Islet of Langerhans (tissue), 1 donor: ENCODE measurements around the gene C12orf76.
"Not testable (repeated sequence)": the region's sequence is repeated elsewhere in the genome, so short reads cannot be mapped to it uniquely, and the experiment has no call there.

ENCODE experiments used
- FAIRE-seq: peaks from one replicate; lab custom pipeline; 2011; peaks lifted over from hg19 to GRCh38; lab: Jason Lieb, UNC

Gene C12orf76

DNA sequence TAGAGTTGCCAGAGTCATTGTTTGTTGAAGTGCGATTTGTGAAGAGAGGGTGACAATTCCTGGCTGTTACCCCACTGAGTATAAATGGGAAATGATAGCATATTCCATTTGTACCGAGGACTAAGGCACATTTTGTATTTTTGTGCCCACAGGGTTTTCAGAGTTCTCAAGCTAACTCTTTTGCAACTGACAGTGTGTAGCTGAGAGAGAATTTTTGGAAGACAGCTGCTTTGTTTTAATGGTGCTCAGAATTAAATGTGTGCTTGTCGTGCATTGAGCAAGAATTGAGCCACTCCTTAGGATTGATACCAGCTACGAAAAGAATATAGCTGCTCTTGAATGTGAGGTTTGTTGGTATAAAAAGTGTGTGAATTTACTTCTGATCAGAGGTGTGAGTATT is 27.4 kb downstream of the C12orf76 start:
- FAIRE-seq = no peak

DNA sequence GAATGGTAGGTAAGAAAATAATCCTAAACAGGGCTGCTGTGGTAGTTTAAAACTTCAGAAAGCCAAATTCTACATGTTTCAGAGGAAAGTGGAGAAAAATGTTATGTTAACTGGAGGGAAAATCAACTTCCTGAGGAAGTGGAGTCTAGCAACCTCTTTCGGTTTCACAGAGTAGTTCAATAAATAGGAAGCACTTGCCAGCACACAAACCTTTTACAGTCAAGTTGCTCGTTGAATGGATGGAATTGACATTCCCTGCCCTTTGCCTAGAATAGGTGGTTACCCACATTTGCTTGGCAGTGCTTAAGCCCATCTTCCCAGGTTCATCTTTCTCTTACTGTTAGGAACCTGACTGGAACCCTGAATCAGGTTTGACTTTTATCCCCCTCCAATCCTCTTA is 33.2 kb downstream of the C12orf76 start:
- no peak for FAIRE-seq

- FAIRE-seq = no peak
These were observed 35.7 kb downstream of the C12orf76 start for GRCh38 chr12:110012659-110013058.

DNA sequence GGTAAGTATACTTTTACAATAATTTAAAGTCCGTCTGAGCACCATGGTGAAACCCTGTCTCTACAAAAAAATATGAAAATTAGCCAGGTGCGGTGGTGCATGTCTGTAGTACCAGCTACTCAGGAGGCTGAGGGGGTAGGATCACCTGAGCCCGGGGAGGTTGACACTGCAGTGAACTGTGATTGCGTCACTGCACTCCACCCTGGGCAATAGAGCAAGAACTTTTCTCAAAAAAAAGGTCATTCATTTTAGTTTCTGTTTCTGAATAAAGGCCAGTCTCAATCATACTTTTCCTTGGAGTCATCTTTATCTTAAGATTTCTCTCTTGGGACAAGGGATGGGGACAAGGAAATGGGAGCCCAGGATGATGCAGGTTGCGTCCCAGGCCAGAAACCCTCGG is 36.2 kb downstream of the C12orf76 start:
- no peak for FAIRE-seq

DNA sequence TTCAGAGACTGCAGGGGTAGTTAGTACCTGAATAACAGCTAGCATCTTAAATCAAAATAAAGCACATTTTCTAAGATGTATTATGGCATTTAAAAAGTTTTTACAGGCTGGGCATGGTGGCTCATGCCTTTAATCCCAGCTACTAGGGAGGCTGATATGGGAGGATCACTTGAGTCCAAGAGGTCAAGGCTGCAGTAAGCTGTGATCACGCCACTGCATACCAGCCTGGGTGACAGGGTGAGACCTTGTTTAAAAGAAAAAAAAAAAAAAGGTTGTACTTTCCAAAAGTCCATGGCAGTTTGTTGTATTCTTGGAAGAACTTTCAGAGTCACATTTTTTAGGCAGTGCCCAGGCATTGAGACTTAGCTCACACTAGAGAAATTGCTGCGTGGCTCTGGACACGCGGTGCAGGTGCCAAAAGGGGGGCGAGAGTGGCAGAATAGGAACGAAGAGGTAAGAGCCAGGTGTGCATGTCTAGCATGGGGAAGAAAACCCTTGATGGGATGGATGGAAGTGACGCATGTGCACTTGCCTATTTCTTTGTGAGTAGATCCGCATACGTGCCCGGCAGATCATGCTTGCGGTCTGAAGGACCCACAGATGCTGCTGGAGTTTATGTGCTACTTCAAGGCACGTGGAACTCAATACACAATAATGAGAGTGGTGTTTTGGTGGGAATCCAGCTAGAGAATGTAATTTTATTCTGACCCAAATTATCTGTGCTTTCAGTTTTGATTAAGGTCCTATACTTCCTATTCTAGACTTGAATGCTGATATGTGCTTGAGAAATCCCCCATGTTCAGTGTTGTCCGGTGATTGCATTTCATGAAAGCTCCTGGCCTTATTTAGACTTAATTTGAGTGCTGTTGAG is 37.2 kb downstream of the C12orf76 start:
- no peak for FAIRE-seq

DNA sequence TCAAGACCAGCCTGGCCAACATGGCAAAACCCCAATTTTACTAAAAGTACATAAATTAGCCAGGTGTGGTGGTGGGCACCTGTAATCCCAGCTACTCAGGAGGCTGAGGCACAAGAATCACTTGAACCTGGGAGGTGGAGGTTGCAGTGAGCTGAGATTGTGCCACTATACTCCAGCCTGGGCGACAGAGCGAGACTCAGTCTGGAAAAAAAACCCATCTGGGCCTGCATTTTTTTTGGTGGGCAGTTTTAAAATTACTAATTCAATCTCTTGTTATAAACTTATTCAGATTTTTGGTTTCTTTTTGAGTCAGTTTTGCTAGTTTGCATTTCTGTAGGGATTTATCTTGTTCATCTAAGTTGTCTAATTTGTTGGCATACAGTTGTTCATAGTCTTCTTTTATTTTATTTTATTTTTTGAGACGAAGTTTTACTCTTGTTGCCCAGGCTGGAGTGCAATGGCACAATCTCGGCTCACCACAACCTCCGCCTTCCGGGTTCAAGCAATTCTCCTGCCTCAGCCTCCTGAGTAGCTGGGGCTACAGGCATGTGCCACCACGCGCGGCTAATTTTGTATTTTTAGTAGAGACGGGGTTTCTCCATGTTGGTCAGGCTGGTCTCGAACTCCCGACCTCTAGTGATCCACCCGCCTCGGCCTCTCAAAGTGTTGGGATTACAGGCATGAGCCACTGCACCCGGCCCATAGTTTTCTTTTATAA is 39.5 kb downstream of the C12orf76 start:
- not testable (repeated sequence) for FAIRE-seq

DNA sequence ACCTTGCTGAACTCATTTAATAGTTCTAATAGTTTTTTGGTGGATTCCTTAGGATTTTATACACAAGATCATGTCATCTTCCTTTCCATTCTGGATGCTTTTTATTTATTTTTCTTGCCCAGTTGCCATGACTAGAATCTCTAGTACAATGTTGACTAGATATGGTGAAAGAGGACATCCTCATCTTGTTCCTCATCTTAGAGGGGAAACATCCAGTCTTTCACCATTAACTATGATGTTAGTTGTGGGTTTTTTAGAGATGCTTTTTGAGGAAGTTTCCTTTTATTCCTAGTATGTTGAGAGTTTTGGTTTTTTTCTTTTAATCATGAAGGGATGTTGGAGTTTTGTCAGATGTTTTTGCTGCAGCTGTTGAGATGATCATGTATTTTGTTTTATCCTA is 40.4 kb downstream of the C12orf76 start:
- FAIRE-seq = no peak

DNA sequence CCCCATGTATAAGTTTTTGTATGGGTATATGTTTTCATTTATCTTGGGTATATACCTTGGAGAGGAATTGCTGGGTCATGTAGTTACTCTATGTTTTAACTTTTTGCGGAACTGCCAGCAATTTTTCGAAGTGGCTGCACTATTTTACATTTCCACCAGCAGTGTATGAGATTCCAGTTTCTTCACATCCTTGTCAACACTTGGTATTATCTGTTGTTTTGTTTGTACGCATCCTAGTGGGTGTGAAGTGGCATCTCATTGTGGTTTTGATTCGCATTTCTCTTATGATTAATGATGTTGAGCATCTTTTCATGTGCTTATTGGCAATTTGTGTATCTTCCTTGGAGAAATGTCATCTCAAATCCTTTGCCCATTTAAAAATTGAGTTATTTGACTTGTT is 42.2 kb downstream of the C12orf76 start:
- no peak for FAIRE-seq

GRCh38 chr12:110005319-110005973 is 42.9 kb downstream of the C12orf76 start:
- FAIRE-seq = no peak

GRCh38 chr12:110004598-110004997 is 43.7 kb downstream of the C12orf76 start:
- FAIRE-seq = no peak

- FAIRE-seq = no peak
These were observed 45.4 kb downstream of the C12orf76 start for GRCh38 chr12:110002676-110003515.

- FAIRE-seq = no peak
These were observed 46.7 kb downstream of the C12orf76 start for GRCh38 chr12:110001596-110001995.

GRCh38 chr12:109999983-110000505 is 48.3 kb downstream of the C12orf76 start:
- no peak for FAIRE-seq

- FAIRE-seq = no peak
These were observed 48.7 kb downstream of the C12orf76 start for GRCh38 chr12:109999649-109999971.

- no peak for FAIRE-seq
These were observed 49.2 kb downstream of the C12orf76 start, which contains the start of gene ANKRD13A for GRCh38 chr12:109998904-109999648. Gene ANKRD13A (plus strand): TSS chr12:109999430. CDS start chr12:109999689, 259 bp downstream.

GRCh38 chr12:109998241-109998903 is 50.0 kb downstream of the C12orf76 start:
- no peak for FAIRE-seq

- no peak for FAIRE-seq
These were observed 50.9 kb downstream of the C12orf76 start for GRCh38 chr12:109997393-109997792.

DNA sequence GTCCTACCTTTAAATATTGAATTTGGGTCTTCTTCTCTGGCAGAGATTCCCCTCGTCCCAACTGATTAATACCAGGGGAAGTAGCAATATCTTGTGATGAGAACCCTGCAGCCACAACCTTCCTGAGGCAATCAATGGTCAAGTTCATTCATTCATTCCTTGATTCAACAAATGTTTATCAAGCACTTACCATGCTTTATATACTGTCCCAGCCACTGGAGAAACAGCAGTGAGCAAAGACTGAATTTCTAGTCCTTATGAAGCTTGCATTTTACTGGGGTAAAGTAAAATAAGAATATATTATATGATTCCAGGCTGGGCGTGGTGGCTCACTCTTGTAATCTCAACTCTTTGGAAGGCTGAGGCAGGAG is 51.9 kb downstream of the C12orf76 start:
- no peak for FAIRE-seq

DNA sequence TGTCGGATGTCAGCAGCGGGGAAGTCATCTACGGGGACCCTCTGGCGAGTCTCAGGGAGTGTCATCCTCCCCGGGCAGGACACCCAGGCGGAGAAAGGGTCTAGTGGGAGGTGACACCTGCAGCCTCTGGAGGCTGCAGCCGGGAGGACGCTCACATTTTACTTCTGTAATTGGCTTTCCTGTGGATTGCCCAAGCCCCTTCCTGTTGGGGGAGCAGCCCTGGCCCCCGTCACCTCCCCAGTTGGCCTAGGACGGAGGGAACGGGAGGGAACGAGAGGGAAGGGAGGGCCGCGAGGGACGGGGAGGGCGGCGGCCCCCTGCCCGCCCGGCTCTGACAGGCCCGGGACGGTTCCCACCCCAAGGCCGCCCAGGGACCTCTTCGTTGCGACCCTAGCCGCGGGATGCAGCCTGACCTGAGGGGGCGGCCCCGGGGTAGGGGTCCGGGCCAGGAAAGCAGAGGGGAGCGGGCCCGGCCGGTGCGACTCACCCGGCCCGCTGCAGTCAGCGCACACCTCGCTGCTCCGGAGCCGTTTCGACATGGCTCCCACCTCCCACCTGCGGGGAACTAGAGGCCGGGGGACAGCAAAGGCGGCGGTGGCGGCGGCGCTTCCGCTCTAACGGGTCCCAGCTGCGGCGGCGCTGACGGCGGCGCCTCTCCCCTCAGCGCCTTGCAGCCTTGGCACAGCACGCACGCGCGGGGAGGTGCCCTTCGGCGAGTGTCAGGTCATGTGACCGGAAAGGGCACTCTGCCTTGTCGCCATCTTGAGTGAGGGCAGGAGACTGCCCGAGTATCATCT is 52.4 kb downstream of the C12orf76 start, which contains the start of gene GIT2:
Gene GIT2, minus strand, starts transcription at position 683 of the 797 bp plus-strand sequence. Its CDS starts 144 bp downstream, at position 539.
- FAIRE-seq = no peak

GRCh38 chr12:109995361-109995685 is 53.0 kb downstream of the C12orf76 start:
- no peak for FAIRE-seq
